SU-DHL-6 (cell line): ENCODE results near the gene ULK3.

ENCODE experiments used
- H2AFZ ChIP-seq: fragments of 200-600 bp; sonication (generic); 2 replicates; pipeline ENCODE4 v1.6.1; 2014; ENCODE audit warnings: low read depth, mild to moderate bottlenecking, moderate library complexity, mixed read lengths, antibody characterized with exemption, low read length; ENCODE audit not compliant: severe bottlenecking
- H3F3A ChIP-seq: fragments of 200-600 bp; shearing (Covaris generic); 2 replicates; pipeline ENCODE4 v1.6.0; 2016; ENCODE audit warnings: antibody characterized with exemption, mild to moderate bottlenecking; ENCODE audit not compliant: insufficient read depth
- H3K27ac ChIP-seq: fragments of 200-600 bp; sonication (generic); 2 replicates; pipeline ENCODE4 v1.5.1; 2016; ENCODE audit warnings: low read depth, mild to moderate bottlenecking, low read length, moderate library complexity, mixed read lengths
- H3K27me3 ChIP-seq: fragments of 200-600 bp; sonication (generic), shearing (Covaris generic); 2 replicates; pipeline ENCODE4 v1.6.0; 2014; ENCODE audit warnings: mild to moderate bottlenecking, low read length
- H3K36me3 ChIP-seq: fragments of 200-600 bp; sonication (generic); 2 replicates; pipeline ENCODE4 v1.6.1; 2014; ENCODE audit warnings: mild to moderate bottlenecking, low read length, mixed read lengths
- H3K4me2 ChIP-seq: fragments of 300-600, 200-600 bp; shearing (Covaris generic), sonication (generic); 2 replicates; pipeline ENCODE4 v1.6.0; 2014; ENCODE audit warnings: low read length, low read depth, mild to moderate bottlenecking; ENCODE audit not compliant: poor library complexity, severe bottlenecking
- H3K4me3 ChIP-seq: fragments of 200-600 bp; sonication (generic); 2 replicates; pipeline ENCODE4 v1.5.1; 2014; ENCODE audit warnings: antibody characterized with exemption, low read length, mild to moderate bottlenecking, mixed read lengths; ENCODE audit not compliant: insufficient read depth, poor library complexity, severe bottlenecking
- H3K79me2 ChIP-seq: fragments of 200-600 bp; sonication (generic); 2 replicates; pipeline ENCODE4 v1.6.1; 2014; ENCODE audit warnings: mild to moderate bottlenecking, low read length, moderate library complexity; ENCODE audit not compliant: insufficient read depth
- H3K9ac ChIP-seq: fragments of 200-600 bp; sonication (generic); 2 replicates; pipeline ENCODE4 v1.7.0; 2014; ENCODE audit warnings: mild to moderate bottlenecking, low read length
- H3K9me2 ChIP-seq: fragments of 200-600 bp; sonication (generic); replicated peaks from 2 replicates; pipeline ENCODE4 v1.6.1; 2014; ENCODE audit warnings: low read length; ENCODE audit not compliant: insufficient read depth
- H3K9me3 ChIP-seq: fragments of 200-600 bp; sonication (generic); 2 replicates; pipeline ENCODE4 v1.6.1; 2014; ENCODE audit warnings: low read length, mixed read lengths; ENCODE audit not compliant: insufficient read depth
- H4K20me1 ChIP-seq: fragments of 200-600 bp; sonication (generic); 2 replicates; pipeline ENCODE4 v1.6.1; 2014; ENCODE audit warnings: low read depth, mild to moderate bottlenecking, antibody characterized with exemption, low read length, moderate library complexity, mixed read lengths
- CTCF ChIP-seq: fragments of 200-600 bp; sonication (generic); IDR thresholded peaks from one replicate; pipeline ENCODE4 v1.5.1; 2017; ENCODE audit warnings: antibody characterized with exemption, mild to moderate bottlenecking, low read length, moderate library complexity; ENCODE audit not compliant: insufficient read depth, poor library complexity, severe bottlenecking
- EZH2phosphoT487 ChIP-seq: fragments of 200-600 bp; sonication (generic), shearing (Covaris generic); conservative IDR thresholded peaks from 2 replicates; pipeline ENCODE4 v1.6.1; 2018; ENCODE audit warnings: mild to moderate bottlenecking, antibody characterized with exemption, low read length, moderate library complexity, mixed read lengths

ULK3 gene

GRCh38 chr15:74808840-74809229 lies 34.1 kb downstream of the ULK3 start:
- TF ChIP-seq EZH2phosphoT487 (no peak), CTCF (no peak)
- H3K79me2 ChIP-seq: no peaks in the 10 kb centered on the region
- no peaks in the 10 kb centered on the region for H3K9me2 ChIP-seq
- no peak overlapping the region for H3K4me2 ChIP-seq
- H3K27me3 ChIP-seq: no peaks in the 10 kb centered on the region
- no peaks in the 10 kb centered on the region for H4K20me1 ChIP-seq
- peaks cover 10% of the 10 kb centered on the region; the same call in 1 of the 2 replicates for H3F3A ChIP-seq
- H2AFZ ChIP-seq: no peak overlapping the region
- H3K4me3 ChIP-seq: no peak overlapping the region
- no peak overlapping the region for H3K27ac ChIP-seq
- H3K36me3 ChIP-seq: peaks cover 6% of the 10 kb centered on the region
- no peak overlapping the region for H3K9ac ChIP-seq
- no peaks in the 10 kb centered on the region for H3K9me3 ChIP-seq

GRCh38 chr15:74808078-74808839 lies 34.7 kb downstream of the ULK3 start:
- no peaks in the 10 kb centered on the region for H3K79me2 ChIP-seq
- TF ChIP-seq EZH2phosphoT487 (no peak), CTCF (no peak)
- peaks cover 16% of the 10 kb centered on the region; the same call in 1 of the 2 replicates for H3F3A ChIP-seq
- no peak overlapping the region for H3K4me2 ChIP-seq
- H3K36me3 ChIP-seq: peaks cover 11% of the 10 kb centered on the region
- no peaks in the 10 kb centered on the region for H3K9me2 ChIP-seq
- no peak overlapping the region for H2AFZ ChIP-seq
- no peak overlapping the region for H3K9ac ChIP-seq
- no peaks in the 10 kb centered on the region for H4K20me1 ChIP-seq
- no peak overlapping the region for H3K27ac ChIP-seq
- no peak overlapping the region for H3K4me3 ChIP-seq
- H3K27me3 ChIP-seq: no peaks in the 10 kb centered on the region
- no peaks in the 10 kb centered on the region for H3K9me3 ChIP-seq

- no peak overlapping the region for H2AFZ ChIP-seq
- H3F3A ChIP-seq: peaks cover 17% of the 10 kb centered on the region; the same call in 1 of the 2 replicates
- H3K79me2 ChIP-seq: no peaks in the 10 kb centered on the region
- no peaks in the 10 kb centered on the region for H4K20me1 ChIP-seq
- H3K9me3 ChIP-seq: no peaks in the 10 kb centered on the region
- H3K4me2 ChIP-seq: no peak overlapping the region
- H3K9ac ChIP-seq: no peak overlapping the region
- H3K36me3 ChIP-seq: peaks cover 12% of the 10 kb centered on the region
- H3K27ac ChIP-seq: no peak overlapping the region
- no peaks in the 10 kb centered on the region for H3K9me2 ChIP-seq
- no peaks in the 10 kb centered on the region for H3K27me3 ChIP-seq
- no peak for TF ChIP-seq CTCF
- TF ChIP-seq EZH2phosphoT487: no peak
- H3K4me3 ChIP-seq: no peak overlapping the region
These were observed 35.7 kb downstream of the ULK3 start for GRCh38 chr15:74807282-74807681.
